ENCODE data around the gene ERI3.

Gene ERI3

DNA sequence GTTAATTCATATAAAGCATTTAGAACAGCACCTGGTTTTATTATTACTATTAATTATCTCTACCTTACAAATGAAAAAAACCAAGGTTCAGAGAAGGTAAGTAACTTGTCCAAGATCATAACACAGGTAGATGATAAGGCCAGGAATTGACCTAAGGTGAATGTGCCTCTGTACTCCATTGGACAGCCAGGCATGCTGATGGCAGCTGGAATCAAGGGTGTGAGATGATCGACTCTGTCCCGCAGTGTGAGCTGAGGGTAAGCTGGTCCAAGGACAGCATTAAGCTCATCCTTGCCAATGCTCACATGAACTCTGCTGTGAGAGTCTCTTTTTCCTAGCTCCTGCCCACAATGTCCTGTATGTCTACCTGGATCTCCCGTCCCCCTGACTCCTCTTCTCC lies 83.4 kb downstream of the ERI3 start:
- Mint-ChIP-seq H3K36me3 (ENCODE audit: low read depth) (peaks cover 26% of the 10 kb centered on the region), H3K27me3 (ENCODE audit: low read depth, poor library complexity) (peaks cover 4% of the 10 kb centered on the region), H3K9me3 (no peaks in the 10 kb centered on the region), H3K27ac (no peak overlapping the region), H3K4me3 (no peak overlapping the region), H3K4me1 (peaks cover 29% of the 10 kb centered on the region)
- TF ChIP-seq, protein P1, sequence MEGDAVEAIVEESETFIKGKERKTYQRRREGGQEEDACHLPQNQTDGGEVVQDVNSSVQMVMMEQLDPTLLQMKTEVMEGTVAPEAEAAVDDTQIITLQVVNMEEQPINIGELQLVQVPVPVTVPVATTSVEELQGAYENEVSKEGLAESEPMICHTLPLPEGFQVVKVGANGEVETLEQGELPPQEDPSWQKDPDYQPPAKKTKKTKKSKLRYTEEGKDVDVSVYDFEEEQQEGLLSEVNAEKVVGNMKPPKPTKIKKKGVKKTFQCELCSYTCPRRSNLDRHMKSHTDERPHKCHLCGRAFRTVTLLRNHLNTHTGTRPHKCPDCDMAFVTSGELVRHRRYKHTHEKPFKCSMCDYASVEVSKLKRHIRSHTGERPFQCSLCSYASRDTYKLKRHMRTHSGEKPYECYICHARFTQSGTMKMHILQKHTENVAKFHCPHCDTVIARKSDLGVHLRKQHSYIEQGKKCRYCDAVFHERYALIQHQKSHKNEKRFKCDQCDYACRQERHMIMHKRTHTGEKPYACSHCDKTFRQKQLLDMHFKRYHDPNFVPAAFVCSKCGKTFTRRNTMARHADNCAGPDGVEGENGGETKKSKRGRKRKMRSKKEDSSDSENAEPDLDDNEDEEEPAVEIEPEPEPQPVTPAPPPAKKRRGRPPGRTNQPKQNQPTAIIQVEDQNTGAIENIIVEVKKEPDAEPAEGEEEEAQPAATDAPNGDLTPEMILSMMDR (IDR thresholded peaks at IDR 0.05): no peak
- no peak for DNase-seq

DNA sequence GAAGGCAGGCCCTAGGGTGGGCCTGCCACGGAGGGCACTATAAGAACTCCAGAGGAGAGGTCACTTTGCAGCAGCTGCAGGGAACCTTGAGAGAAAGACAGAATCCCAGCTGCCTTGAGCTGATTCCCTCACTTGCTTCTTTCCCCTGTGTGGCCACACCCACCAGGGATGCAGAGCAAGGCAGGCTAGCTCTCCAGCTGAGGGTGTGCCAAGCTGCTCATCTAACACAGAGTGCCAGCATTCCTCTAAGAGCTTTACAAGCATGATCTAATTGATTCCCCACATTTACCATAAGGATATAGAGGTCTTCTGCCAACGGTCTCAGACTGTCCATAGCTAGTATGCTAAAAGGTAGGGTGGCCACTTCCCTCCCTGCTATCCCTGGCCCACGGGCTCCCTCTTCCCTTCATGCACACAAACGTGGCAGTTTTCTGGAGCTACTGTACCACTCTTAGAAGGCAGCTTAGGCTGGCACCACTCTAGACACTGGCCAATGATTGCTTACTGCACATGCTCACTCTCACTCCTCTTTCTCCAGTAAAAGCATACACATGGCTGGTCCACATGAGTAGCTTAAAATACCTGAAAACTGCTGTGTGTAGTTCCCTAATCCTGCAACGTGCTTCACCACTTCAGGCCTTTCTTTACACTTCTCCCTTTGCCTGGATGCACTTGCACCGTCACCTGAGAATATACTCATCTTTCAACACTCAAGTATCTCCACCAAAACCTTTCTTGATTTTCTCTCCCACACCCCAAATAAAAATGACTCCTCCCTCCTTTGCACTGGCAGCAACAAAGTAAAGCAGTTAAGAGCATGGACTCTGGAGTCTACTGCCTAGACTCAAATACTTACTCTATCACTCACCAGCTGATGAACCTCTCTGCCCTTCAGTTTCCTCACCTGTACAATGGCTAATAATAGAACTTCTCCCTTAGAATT lies 84.1 kb downstream of the ERI3 start:
- DNase-seq: no peak
- TF ChIP-seq, protein P1 (IDR thresholded peaks at IDR 0.05): no peak

GRCh38 chr1:44268054-44268453 lies 87.0 kb downstream of the ERI3 start:
- H3K27me3 Mint-ChIP-seq (ENCODE audit: low read depth, poor library complexity): peaks cover 7% of the 10 kb centered on the region
- DNase-seq: no peak
- H3K9me3 Mint-ChIP-seq: no peaks in the 10 kb centered on the region
- peaks cover 40% of the 10 kb centered on the region for H3K36me3 Mint-ChIP-seq (ENCODE audit: low read depth)
- H3K27ac Mint-ChIP-seq: no peak overlapping the region
- TF ChIP-seq, protein P1 (IDR thresholded peaks at IDR 0.05): no peak
- peaks cover 42% of the 10 kb centered on the region for H3K4me1 Mint-ChIP-seq
- H3K4me3 Mint-ChIP-seq: no peak overlapping the region

More for the DNA sequence above, 84.1 kb downstream of the ERI3 start:
- no peaks in the 10 kb centered on the region for H3K9me3 Mint-ChIP-seq
- no peak overlapping the region for H3K4me3 Mint-ChIP-seq
- peaks cover 4% of the 10 kb centered on the region for H3K27me3 Mint-ChIP-seq (ENCODE audit: low read depth, poor library complexity)
- peaks cover 29% of the 10 kb centered on the region for H3K4me1 Mint-ChIP-seq
- no peak overlapping the region for H3K27ac Mint-ChIP-seq
- peaks cover 33% of the 10 kb centered on the region for H3K36me3 Mint-ChIP-seq (ENCODE audit: low read depth)

- peaks cover 7% of the 10 kb centered on the region for H3K27me3 Mint-ChIP-seq (ENCODE audit: low read depth, poor library complexity)
Measured at GRCh38 chr1:44267438-44267837, 87.6 kb downstream of the ERI3 start.

DNA sequence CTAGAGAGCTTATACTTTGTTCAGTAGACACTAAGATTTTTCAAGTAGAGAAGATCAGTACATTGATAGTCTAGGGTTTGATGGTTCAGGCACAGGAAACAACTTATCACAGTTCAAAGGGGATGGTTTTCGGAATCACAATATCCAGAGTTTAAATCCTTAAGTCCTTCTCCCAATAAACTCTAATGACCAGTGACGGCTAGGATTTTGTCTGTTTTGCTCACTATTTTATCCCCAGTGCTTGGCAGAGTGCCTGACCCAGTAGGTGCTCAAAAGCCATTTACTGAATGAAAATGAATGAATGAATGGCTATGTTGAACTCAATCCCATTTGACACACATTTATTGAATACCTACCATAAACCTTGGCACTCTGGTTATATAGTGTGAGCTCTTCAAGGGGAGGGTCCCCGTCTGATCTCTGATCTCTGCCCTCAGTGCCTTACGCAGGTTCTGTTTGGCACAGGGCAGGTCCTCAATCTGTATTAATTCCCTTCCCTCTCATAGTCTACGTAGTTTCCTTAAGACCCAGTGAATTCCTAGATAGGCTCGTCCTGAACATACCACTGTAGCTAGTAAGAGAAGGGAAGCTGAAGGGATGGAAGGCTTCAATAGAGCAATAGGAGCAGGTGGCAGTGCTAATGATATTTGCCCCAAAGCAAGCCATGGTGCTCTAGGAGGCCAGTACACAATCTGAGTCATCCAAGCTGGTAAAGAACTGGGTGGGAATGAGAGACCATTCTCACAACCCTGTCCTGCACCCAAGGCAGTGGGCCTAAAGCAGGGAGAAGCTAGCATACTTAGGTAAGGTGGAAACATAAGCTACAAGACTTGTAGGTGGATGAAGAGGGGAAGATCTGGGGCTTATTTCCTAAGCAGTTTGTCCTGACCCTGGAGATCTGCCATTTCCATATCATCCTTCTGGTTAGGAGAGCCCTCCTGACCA lies 88.4 kb downstream of the ERI3 start:
- H3K4me1 Mint-ChIP-seq: peaks cover 56% of the 10 kb centered on the region

More at GRCh38 chr1:44267438-44267837, 87.6 kb downstream of the ERI3 start:
- Mint-ChIP-seq H3K4me1 (peaks cover 48% of the 10 kb centered on the region), H3K36me3 (ENCODE audit: low read depth) (peaks cover 40% of the 10 kb centered on the region), H3K27ac (peak overlapping the region; percentile 47), H3K9me3 (no peaks in the 10 kb centered on the region), H3K4me3 (no peak overlapping the region)
- TF ChIP-seq, protein P1 (IDR thresholded peaks at IDR 0.05): no peak
- no peak for DNase-seq

More for the DNA sequence above, 88.4 kb downstream of the ERI3 start:
- no peak for DNase-seq
- TF ChIP-seq, protein P1 (IDR thresholded peaks at IDR 0.05): no peak
- Mint-ChIP-seq H3K27ac (peak overlapping the region; percentile 47), H3K36me3 (ENCODE audit: low read depth) (peaks cover 40% of the 10 kb centered on the region), H3K27me3 (ENCODE audit: low read depth, poor library complexity) (peaks cover 7% of the 10 kb centered on the region), H3K9me3 (no peaks in the 10 kb centered on the region), H3K4me3 (no peak overlapping the region)
